ENCODE results near the gene CEACAM1.

DNA sequence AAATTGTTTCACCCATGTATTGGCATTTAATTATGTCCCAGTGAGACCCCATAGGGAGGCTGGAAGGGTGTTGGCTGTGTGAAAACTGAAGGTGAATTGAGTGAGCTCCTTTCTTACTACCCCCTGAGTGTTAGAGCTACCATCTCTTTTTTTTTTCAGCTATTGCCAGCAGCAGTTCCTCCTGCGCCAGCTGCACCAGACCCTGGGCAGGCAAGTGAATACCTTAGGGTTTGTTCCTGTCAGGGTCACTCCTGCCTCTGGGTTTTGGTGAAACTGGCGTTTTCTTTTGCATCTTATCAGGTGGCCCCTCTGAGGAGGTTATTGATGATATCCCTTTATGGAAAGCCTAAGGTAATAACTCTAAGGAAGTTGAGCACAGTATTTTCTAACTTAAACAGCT is 40.9 kb upstream of the CEACAM1 start:
- TF ChIP-seq, protein P1, sequence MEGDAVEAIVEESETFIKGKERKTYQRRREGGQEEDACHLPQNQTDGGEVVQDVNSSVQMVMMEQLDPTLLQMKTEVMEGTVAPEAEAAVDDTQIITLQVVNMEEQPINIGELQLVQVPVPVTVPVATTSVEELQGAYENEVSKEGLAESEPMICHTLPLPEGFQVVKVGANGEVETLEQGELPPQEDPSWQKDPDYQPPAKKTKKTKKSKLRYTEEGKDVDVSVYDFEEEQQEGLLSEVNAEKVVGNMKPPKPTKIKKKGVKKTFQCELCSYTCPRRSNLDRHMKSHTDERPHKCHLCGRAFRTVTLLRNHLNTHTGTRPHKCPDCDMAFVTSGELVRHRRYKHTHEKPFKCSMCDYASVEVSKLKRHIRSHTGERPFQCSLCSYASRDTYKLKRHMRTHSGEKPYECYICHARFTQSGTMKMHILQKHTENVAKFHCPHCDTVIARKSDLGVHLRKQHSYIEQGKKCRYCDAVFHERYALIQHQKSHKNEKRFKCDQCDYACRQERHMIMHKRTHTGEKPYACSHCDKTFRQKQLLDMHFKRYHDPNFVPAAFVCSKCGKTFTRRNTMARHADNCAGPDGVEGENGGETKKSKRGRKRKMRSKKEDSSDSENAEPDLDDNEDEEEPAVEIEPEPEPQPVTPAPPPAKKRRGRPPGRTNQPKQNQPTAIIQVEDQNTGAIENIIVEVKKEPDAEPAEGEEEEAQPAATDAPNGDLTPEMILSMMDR (IDR thresholded peaks at IDR 0.05) = no peak
- no peak for TF ChIP-seq POLR2A (IDR thresholded peaks at IDR 0.05)

All from right lobe of liver (tissue), 4 donors.